H7 (cell line): ENCODE data around the gene PDCD1LG2. TPM values are rescaled to one million over a fixed set of nuclear protein-coding genes. Genes with fewer than 3 reads are reported as not detected.
"Not testable (repeated sequence)": the region's sequence is repeated elsewhere in the genome, so short reads cannot be mapped to it uniquely, and the experiment has no call there.

Source experiments
- DNase-seq: peaks from one replicate; pipeline ENCODE4 v3.0.0; 2012
- H3K27me3 ChIP-seq: 2 replicates; pipeline ENCODE4 v1.6.0; 2011; ENCODE audit warnings: mild to moderate bottlenecking, low read length; ENCODE audit not compliant: control insufficient read depth, insufficient read depth
- H3K36me3 ChIP-seq: replicated peaks from 2 replicates; pipeline ENCODE4 v1.5.1; 2011; ENCODE audit warnings: low read length; ENCODE audit not compliant: control insufficient read depth, insufficient read depth
- H3K4me3 ChIP-seq: 2 replicates; pipeline ENCODE4 v1.5.1; 2011; ENCODE audit warnings: low read depth, mild to moderate bottlenecking, control low read depth, low read length, moderate library complexity; ENCODE audit not compliant: insufficient read depth
- total RNA-seq: library from RNA; depleted of rRNA; stranded (reverse); fragments of >200 nt; shearing (Covaris generic); gene quantifications from 2 replicates; pipeline ENCODE4 v1.2.3, GENCODE V29; 2014

PDCD1LG2 gene
- total RNA-seq, 1 experiment from 2014 or later, result not detected

GRCh38 chr9:5485378-5486085, 24.8 kb upstream of the PDCD1LG2 start:
- Histone ChIP-seq H3K36me3 (no peaks in the 10 kb centered on the region), H3K4me3 (no peak overlapping the region)
- no peak for DNase-seq

GRCh38 chr9:5486988-5487387, 23.3 kb upstream of the PDCD1LG2 start:
- Histone ChIP-seq H3K27me3 (no peaks in the 10 kb centered on the region), H3K4me3 (no peak overlapping the region), H3K36me3 (no peaks in the 10 kb centered on the region)
- no peak for DNase-seq

More at GRCh38 chr9:5485378-5486085, 24.8 kb upstream of the PDCD1LG2 start:
- H3K27me3 ChIP-seq, result no peaks in the 10 kb centered on the region

GRCh38 chr9:5488221-5489008, 21.9 kb upstream of the PDCD1LG2 start:
- DNase-seq, result no peak
- no peaks in the 10 kb centered on the region for H3K27me3 ChIP-seq
- no peaks in the 10 kb centered on the region for H3K36me3 ChIP-seq
- no peak overlapping the region for H3K4me3 ChIP-seq

- no peak for DNase-seq
- Histone ChIP-seq H3K27me3 (no peaks in the 10 kb centered on the region), H3K4me3 (no peak overlapping the region), H3K36me3 (no peaks in the 10 kb centered on the region)
These were observed 20.5 kb upstream of the PDCD1LG2 start for GRCh38 chr9:5489630-5490490.

- no peaks in the 10 kb centered on the region for H3K36me3 ChIP-seq
- DNase-seq, result no peak
- no peak overlapping the region for H3K4me3 ChIP-seq
- H3K27me3 ChIP-seq, result no peaks in the 10 kb centered on the region
These were observed 17.2 kb upstream of the PDCD1LG2 start for GRCh38 chr9:5492965-5493678.

GRCh38 chr9:5493679-5494511, 16.4 kb upstream of the PDCD1LG2 start:
- Histone ChIP-seq H3K27me3 (no peaks in the 10 kb centered on the region), H3K4me3 (no peak overlapping the region), H3K36me3 (no peaks in the 10 kb centered on the region)
- no peak for DNase-seq

- DNase-seq, H3K4me3 ChIP-seq, H3K27me3 ChIP-seq, H3K36me3 ChIP-seq: not testable (repeated sequence)
These were observed 15.6 kb upstream of the PDCD1LG2 start for GRCh38 chr9:5494765-5495164.

GRCh38 chr9:5499157-5499556, 11.2 kb upstream of the PDCD1LG2 start:
- no peak overlapping the region for H3K4me3 ChIP-seq
- DNase-seq, result no peak
- no peaks in the 10 kb centered on the region for H3K27me3 ChIP-seq
- no peaks in the 10 kb centered on the region for H3K36me3 ChIP-seq

GRCh38 chr9:5499889-5500398, 10.4 kb upstream of the PDCD1LG2 start:
- Histone ChIP-seq H3K36me3 (no peaks in the 10 kb centered on the region), H3K27me3 (no peaks in the 10 kb centered on the region), H3K4me3 (no peak overlapping the region)
- DNase-seq, result no peak

GRCh38 chr9:5500441-5501235, 9.7 kb upstream of the PDCD1LG2 start:
- Histone ChIP-seq H3K27me3 (no peaks in the 10 kb centered on the region), H3K36me3 (no peaks in the 10 kb centered on the region), H3K4me3 (no peak overlapping the region)
- no peak for DNase-seq

GRCh38 chr9:5502553-5502952, 7.8 kb upstream of the PDCD1LG2 start:
- H3K27me3 ChIP-seq, result no peaks in the 10 kb centered on the region
- no peak overlapping the region for H3K4me3 ChIP-seq
- no peaks in the 10 kb centered on the region for H3K36me3 ChIP-seq
- DNase-seq, result no peak

- no peak for DNase-seq
- Histone ChIP-seq H3K27me3 (no peaks in the 10 kb centered on the region), H3K36me3 (no peaks in the 10 kb centered on the region), H3K4me3 (no peak overlapping the region)
These were observed 758 bp upstream of the PDCD1LG2 start for GRCh38 chr9:5509573-5509972.

GRCh38 chr9:5510989-5511388, 658 bp downstream of the PDCD1LG2 start:
- no peak for DNase-seq
- Histone ChIP-seq H3K4me3 (no peak overlapping the region), H3K36me3 (no peaks in the 10 kb centered on the region), H3K27me3 (no peaks in the 10 kb centered on the region)
